ENCODE data around the gene C4BPA.

C4BPA gene

DNA sequence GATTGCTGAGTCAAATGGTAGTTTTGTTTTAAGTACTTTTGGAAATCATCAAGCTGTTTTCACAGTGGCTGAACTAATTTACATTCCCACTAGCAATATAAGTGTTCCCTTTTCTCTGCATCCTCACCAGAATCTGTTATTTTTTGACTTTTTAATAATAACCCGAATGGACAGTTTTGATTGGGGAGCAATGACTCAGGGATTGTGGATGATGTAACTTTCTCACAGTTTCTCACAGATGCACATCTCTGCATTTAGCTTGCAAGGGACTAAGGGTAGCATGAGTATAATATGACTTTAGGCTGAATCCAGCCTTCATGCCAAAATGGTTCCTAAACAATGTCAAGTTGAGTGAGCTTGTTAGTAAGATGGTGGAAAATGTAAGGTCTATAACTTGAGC, 90.2 kb downstream of the C4BPA start:
- no peak for DNase-seq

All from activated effector memory CD4-positive, alpha-beta T cell treated with Interleukin-2 at 50 U/mL for 16 hours (primary cell).